Neural progenitor cell (in vitro differentiated cells): ENCODE data around the gene CHD6.

ENCODE experiments used
- CTCF ChIP-seq: fragments of 200-600 bp; sonication (generic); IDR thresholded peaks from 2 replicates; pipeline ENCODE4 v1.5.1; 2017; ENCODE audit warnings: antibody characterized with exemption, mild to moderate bottlenecking
- EZH2 ChIP-seq: fragments of 200-600 bp; sonication (generic); IDR thresholded peaks from 2 replicates; pipeline ENCODE4 v1.6.1; 2017; ENCODE audit warnings: antibody characterized with exemption, mild to moderate bottlenecking, moderate library complexity

GRCh38 chr20:41470362-41471095 lies 147.6 kb downstream of the CHD6 start:
- TF ChIP-seq CTCF: no peak
- no peak for TF ChIP-seq EZH2
